ENCODE data around the gene NT5C1A. TPM values are rescaled to one million over a fixed set of nuclear protein-coding genes. Genes with fewer than 3 reads are reported as not detected.

Gene NT5C1A
- total RNA-seq = not detected in 2 replicates

DNA sequence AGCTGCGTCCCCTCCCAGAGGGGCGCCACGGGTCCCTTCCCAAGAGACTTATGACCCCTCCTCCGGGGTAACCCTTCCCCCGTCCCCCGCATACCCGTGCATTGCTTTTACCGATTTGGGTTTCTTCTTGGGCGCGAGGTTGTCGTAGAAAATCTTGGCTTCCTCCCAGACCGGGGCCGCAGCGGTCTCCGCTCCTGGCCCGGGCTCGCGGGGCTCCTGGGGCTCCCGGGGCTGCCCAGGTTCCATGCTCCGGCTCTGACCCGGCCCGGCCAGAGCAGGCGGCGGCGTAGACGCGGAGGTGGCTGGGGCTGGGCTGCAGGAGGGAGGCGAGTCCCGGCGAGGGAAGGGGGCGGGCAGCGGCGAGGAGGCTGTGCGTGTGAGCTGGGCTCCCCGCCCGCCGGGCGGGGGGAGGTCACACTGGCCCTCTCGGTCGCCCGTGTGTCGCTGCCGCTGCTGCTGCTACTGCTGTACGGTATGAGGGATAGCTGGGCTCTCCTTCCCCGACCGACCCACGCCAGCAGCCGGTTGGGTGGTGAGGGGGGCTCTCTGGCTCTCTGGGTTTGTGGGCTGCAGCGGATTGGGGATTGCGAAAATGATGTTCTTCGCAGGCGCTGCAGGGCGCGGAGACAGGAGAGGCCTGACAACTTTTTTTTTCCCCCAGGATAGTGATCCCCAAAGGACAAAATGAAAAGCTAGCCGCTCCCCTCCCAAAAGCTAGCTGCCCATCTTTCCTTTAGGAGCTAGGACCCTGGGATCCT lies at the start of gene NT5C1A:
TSS of gene NT5C1A (minus strand) at position 315 of the 758 bp plus-strand sequence. CDS start at position 246, 69 bp downstream.

GRCh38 chr1:39691383-39692151 lies 19.7 kb upstream of the NT5C1A start, which contains the start of gene HPCAL4:
HPCAL4 (minus strand) TSS chr1:39691433; CDS start chr1:39684603, 6,830 bp downstream.

DNA sequence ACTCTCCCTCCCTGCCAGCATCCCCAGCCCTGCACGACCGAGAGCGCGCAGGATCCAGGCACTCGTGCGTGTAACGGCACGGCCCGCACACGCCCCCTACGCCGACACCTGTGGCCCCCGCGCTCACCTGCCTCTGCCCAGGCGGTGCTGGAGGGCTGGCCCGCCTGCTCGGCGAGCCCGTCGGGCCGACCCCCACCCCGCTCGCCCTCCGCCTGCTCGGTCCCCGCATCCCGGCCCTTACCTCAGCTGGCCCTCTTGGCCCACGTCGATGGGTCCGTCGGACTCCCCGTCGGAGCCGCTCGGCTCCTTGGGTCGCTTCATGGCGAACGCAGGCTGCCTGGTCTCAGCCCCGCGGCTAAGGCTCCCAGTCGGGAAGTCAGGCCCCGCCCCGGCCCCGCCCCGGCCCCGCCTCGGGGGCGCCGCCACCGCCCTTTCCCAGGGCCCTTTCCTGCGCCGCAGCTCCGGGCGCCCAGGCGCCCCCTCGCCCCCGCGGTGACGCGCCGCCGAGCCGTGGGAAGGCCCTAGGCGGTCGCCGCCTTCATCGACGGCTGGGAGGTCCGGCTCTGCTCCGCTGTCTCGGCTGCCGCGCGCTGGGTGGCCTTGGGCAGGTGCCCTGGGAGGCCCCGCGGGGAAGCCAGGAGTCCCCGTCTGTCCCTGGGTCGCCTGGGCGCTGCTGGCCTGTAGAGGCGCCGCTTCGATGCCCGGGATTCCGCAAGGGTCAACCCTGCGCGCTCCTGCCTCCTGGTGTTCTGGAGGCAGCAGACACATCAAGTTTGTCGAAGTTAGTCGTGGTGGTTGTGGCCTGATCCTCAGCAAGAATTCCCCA lies 32.4 kb downstream of the NT5C1A start, which contains the start of gene HEYL:
TSS of gene HEYL (minus strand) at position 339 of the 826 bp plus-strand sequence. CDS start at position 321, 18 bp downstream.

Other genes with a start within 250 kb of the NT5C1A start
- gene BMP8A, start 180.5 kb downstream of the NT5C1A start, total RNA-seq = 0.40 TPM in 1 of 2 replicates, not detected in the other
- gene PABPC4, start 95.3 kb downstream of the NT5C1A start, total RNA-seq = 194 and 196 TPM in 2 replicates
- gene HEYL, start 32.5 kb downstream of the NT5C1A start, total RNA-seq = 0.19 and 0.53 TPM in 2 replicates
- not detected in 2 replicates for gene HPCAL4, start 19.3 kb upstream of the NT5C1A start, total RNA-seq
- 34.3 and 37.3 TPM in 2 replicates for gene PPIE, start 66.8 kb upstream of the NT5C1A start, total RNA-seq
- 0.99 and 5.4 TPM in 2 replicates for gene OXCT2, start 99.2 kb upstream of the NT5C1A start, total RNA-seq
- gene BMP8B, start 116.8 kb upstream of the NT5C1A start, total RNA-seq = under 0.01 TPM in 1 of 2 replicates, not detected in the other
- gene TRIT1, start 211.4 kb upstream of the NT5C1A start, total RNA-seq = 17.7 and 19.0 TPM in 2 replicates
- gene MYCL, start 229.8 kb upstream of the NT5C1A start, total RNA-seq = 0.12 and 0.26 TPM in 2 replicates